Measurements from ENCODE around the gene GPR62. TPM values are rescaled to one million over a fixed set of nuclear protein-coding genes. Genes with fewer than 3 reads are reported as not detected.

Gene GPR62
- total and polyA plus RNA-seq, 9 of the 15 experiments (the other 6 are each of a cell fraction or from before 2014, with no cell fraction given) = not detected

DNA sequence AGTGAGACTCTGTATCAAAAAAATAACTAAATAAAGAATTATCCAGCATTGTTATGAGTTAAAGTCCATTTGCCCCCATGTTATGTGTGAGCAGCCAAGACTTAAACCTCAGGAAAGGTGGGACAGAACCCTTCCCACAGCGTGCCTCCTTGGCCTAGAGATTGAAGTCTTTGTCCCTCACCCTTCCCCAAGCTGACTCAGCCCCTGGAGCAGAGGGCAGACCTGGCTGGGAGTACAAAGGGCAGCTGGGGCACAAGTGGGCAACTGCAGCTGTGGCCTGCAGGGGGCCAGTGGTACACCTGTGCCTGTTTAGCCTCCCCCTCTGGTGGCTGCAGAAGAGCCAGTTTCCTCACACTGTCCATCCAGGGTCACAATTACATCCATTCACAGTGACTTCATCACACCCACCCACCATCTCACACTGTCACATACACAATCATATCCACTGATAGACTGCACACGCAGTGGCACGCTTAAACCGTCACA, 27.2 kb downstream of the GPR62 start (continued):
- TF ChIP-seq BHLHE40 (IDR thresholded peaks at IDR 0.05; ENCODE audit: low read length) (peak; percentile 43; the same call in 1 of the 2 replicates), KLF10 (CRISPR knock-in tag; IDR thresholded peaks at IDR 0.05) (no peak), TBL1XR1 (IDR thresholded peaks at IDR 0.05; ENCODE audit: low read length in 2 of 2) (no peak), POLR3A (IDR thresholded peaks at IDR 0.05; ENCODE audit: borderline replicate concordance, extremely low read depth, insufficient read depth, insufficient read length) (no peak), FOSL1 (tag; conservative IDR thresholded peaks at IDR 0.05) (no peak), CEBPB (tag; IDR thresholded peaks at IDR 0.05) (no peak), ZNF586 (CRISPR knock-in tag; conservative IDR thresholded peaks at IDR 0.05) (no peak), TARDBP (IDR thresholded peaks at IDR 0.05) (no peak), PCBP2 (IDR thresholded peaks at IDR 0.05; ENCODE audit: low read depth, low read length, poor library complexity, severe bottlenecking) (no peak), SRSF1 (IDR thresholded peaks at IDR 0.05; ENCODE audit: low read depth, low read length) (no peak), RAD21 (CRISPR knock-in tag; conservative IDR thresholded peaks at IDR 0.05 in 1 of 2, IDR thresholded peaks at IDR 0.05 in 1 of 2) (peak in 1 of 2 experiments; percentile 34; a peak in 2 of 4 replicates), NRF1 (conservative IDR thresholded peaks at IDR 0.05 in 1 of 2, IDR thresholded peaks at IDR 0.05 in 1 of 2) (no peak), CHD1 (IDR thresholded peaks at IDR 0.05; ENCODE audit: low read length) (no peak)
- TF ChIP-seq, protein P1, sequence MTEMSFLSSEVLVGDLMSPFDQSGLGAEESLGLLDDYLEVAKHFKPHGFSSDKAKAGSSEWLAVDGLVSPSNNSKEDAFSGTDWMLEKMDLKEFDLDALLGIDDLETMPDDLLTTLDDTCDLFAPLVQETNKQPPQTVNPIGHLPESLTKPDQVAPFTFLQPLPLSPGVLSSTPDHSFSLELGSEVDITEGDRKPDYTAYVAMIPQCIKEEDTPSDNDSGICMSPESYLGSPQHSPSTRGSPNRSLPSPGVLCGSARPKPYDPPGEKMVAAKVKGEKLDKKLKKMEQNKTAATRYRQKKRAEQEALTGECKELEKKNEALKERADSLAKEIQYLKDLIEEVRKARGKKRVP (CRISPR knock-in tag; IDR thresholded peaks at IDR 0.05) = no peak
- TF ChIP-seq, protein P2, sequence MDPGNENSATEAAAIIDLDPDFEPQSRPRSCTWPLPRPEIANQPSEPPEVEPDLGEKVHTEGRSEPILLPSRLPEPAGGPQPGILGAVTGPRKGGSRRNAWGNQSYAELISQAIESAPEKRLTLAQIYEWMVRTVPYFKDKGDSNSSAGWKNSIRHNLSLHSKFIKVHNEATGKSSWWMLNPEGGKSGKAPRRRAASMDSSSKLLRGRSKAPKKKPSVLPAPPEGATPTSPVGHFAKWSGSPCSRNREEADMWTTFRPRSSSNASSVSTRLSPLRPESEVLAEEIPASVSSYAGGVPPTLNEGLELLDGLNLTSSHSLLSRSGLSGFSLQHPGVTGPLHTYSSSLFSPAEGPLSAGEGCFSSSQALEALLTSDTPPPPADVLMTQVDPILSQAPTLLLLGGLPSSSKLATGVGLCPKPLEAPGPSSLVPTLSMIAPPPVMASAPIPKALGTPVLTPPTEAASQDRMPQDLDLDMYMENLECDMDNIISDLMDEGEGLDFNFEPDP (CRISPR knock-in tag; IDR thresholded peaks at IDR 0.05) = no peak
- TF ChIP-seq, protein P3, sequence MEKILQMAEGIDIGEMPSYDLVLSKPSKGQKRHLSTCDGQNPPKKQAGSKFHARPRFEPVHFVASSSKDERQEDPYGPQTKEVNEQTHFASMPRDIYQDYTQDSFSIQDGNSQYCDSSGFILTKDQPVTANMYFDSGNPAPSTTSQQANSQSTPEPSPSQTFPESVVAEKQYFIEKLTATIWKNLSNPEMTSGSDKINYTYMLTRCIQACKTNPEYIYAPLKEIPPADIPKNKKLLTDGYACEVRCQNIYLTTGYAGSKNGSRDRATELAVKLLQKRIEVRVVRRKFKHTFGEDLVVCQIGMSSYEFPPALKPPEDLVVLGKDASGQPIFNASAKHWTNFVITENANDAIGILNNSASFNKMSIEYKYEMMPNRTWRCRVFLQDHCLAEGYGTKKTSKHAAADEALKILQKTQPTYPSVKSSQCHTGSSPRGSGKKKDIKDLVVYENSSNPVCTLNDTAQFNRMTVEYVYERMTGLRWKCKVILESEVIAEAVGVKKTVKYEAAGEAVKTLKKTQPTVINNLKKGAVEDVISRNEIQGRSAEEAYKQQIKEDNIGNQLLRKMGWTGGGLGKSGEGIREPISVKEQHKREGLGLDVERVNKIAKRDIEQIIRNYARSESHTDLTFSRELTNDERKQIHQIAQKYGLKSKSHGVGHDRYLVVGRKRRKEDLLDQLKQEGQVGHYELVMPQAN (IDR thresholded peaks at IDR 0.05; ENCODE audit: borderline replicate concordance) = peak; percentile 80; the same call in 1 of the 2 replicates
- TF ChIP-seq, protein P4, sequence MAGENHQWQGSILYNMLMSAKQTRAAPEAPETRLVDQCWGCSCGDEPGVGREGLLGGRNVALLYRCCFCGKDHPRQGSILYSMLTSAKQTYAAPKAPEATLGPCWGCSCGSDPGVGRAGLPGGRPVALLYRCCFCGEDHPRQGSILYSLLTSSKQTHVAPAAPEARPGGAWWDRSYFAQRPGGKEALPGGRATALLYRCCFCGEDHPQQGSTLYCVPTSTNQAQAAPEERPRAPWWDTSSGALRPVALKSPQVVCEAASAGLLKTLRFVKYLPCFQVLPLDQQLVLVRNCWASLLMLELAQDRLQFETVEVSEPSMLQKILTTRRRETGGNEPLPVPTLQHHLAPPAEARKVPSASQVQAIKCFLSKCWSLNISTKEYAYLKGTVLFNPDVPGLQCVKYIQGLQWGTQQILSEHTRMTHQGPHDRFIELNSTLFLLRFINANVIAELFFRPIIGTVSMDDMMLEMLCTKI (IDR thresholded peaks at IDR 0.05; ENCODE audit: partially characterized antibody) = no peak
- TF ChIP-seq, protein P5, sequence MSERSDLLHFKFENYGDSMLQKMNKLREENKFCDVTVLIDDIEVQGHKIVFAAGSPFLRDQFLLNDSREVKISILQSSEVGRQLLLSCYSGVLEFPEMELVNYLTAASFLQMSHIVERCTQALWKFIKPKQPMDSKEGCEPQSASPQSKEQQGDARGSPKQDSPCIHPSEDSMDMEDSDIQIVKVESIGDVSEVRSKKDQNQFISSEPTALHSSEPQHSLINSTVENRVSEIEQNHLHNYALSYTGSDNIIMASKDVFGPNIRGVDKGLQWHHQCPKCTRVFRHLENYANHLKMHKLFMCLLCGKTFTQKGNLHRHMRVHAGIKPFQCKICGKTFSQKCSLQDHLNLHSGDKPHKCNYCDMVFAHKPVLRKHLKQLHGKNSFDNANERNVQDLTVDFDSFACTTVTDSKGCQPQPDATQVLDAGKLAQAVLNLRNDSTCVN (CRISPR knock-in tag; IDR thresholded peaks at IDR 0.05) = no peak
- TF ChIP-seq, protein P6, sequence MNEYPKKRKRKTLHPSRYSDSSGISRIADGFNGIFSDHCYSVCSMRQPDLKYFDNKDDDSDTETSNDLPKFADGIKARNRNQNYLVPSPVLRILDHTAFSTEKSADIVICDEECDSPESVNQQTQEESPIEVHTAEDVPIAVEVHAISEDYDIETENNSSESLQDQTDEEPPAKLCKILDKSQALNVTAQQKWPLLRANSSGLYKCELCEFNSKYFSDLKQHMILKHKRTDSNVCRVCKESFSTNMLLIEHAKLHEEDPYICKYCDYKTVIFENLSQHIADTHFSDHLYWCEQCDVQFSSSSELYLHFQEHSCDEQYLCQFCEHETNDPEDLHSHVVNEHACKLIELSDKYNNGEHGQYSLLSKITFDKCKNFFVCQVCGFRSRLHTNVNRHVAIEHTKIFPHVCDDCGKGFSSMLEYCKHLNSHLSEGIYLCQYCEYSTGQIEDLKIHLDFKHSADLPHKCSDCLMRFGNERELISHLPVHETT (CRISPR knock-in tag; conservative IDR thresholded peaks at IDR 0.05 in 1 of 2, IDR thresholded peaks at IDR 0.05 in 1 of 2) = no peak

Measured in K562 (cell line).